GM20000 (cell line): ENCODE results near the gene ME3.

Source experiments
- DNase-seq: peaks from one replicate; pipeline ENCODE4 v3.0.0; 2012; ENCODE audit warnings: low spot score
- CTCF ChIP-seq: IDR thresholded peaks from 2 replicates; pipeline ENCODE4 v1.5.1; 2012; ENCODE audit warnings: mild to moderate bottlenecking, control low read depth; ENCODE audit errors: extremely low read depth, missing control alignments

ME3 gene

DNA sequence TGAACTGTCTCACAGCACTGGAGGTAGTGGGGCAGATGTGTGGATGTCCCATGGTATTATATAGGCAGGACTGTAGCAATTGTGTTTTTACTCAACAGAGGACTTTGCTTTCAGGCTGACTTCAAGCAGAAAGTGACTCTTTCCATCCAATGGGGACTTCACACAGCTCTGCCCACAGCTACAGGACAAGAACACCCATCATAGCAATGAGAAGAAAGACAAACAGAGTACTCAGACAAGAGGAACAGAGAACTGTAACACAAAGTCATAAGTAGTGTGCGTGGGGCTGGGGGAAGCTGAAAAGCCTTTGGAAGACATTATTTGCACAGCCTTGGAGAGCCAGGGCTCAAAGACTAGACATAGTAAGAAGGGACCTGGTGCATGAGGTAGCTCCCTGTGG lies 227.4 kb downstream of the ME3 start:
- DNase-seq = no peak
- no peak for TF ChIP-seq CTCF

GRCh38 chr11:86443415-86443814 lies 229.0 kb downstream of the ME3 start:
- TF ChIP-seq CTCF = no peak
- DNase-seq = no peak

- no peak for DNase-seq
- no peak for TF ChIP-seq CTCF
These were observed 229.6 kb downstream of the ME3 start for GRCh38 chr11:86442827-86443226.

GRCh38 chr11:86442420-86442819 lies 230.0 kb downstream of the ME3 start:
- no peak for DNase-seq

DNA sequence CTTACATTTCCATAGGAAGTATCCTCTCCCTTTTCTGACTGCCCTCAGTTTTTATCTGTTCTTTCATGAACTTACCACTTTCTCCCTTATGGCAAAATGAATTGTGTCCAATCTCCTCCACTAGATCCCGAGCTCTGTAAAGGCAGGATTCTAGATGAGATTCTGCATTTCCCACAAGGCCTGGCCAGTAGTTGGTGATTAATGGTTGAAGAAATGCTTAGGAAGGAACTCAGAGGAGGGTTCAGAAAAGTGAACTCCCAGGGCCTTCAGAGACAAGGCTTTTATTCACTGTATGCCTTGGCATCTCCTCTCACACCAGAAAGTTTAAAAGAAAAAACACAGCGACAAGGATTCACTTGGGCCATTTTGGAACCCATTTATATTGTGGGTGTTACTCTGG lies 231.6 kb downstream of the ME3 start:
- DNase-seq = no peak

More at GRCh38 chr11:86442420-86442819, 230.0 kb downstream of the ME3 start:
- TF ChIP-seq CTCF = no peak

DNA sequence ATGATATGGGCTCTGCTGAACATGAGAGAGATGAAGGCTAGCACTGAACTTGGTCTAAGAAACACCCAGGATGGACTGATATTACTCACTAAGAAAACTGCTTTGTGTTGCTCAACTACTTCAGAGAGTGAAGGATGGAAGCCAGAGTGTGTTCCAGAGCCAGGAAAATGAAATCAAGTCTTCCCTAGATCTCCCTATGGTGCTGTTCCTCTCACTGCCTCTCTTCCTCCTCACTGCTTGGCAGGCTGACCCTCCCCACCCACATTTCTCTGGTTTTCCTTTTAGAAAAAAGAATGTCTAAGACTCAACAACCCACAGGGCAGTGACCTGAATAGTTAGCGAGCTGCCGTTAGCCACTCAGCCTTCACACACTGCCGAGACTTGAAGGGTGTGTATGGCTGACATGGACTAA lies 232.1 kb downstream of the ME3 start:
- no peak for TF ChIP-seq CTCF
- DNase-seq = no peak

More for the DNA sequence above, 231.6 kb downstream of the ME3 start:
- TF ChIP-seq CTCF = no peak

DNA sequence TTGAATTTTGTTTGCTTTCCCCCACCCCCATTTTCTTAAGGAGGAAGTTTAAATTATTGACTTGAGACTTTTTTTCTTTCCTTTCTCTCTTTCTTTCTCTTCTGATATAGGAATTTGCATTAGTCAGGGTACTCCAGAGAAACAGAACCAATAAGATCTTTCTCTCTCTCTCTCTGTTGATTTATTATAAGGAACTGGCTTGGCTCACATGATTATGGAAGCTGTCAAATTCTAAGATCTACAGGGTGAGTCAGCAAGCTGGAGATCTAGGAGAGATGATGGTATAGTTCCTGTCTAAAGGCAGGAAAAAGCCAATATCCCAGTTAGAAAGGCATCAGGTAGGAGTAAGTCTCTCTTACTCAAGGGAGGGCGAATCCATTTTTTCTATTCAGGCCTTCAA lies 233.7 kb downstream of the ME3 start:
- no peak for TF ChIP-seq CTCF
- DNase-seq = no peak
